Measurements from ENCODE around the gene JAZF1. TPM values are rescaled to one million over a fixed set of nuclear protein-coding genes. Genes with fewer than 3 reads are reported as not detected.

JAZF1 gene
- total and polyA plus RNA-seq, 9 donors, result 10.4 to 36.0 (median 19.9) TPM

- DNase-seq, result no peak
- H3K27ac ChIP-seq, result no peak overlapping the region
- H3K9me3 ChIP-seq, result no peaks in the 10 kb centered on the region
- WGBS, 3 donors, result 87 to 91% (median 91%) methylated on average over 2 of the region's 2 CpGs
- intact Hi-C loops (cut with DNase I), result no loop called here
- H3K36me3 ChIP-seq, result no peaks in the 10 kb centered on the region
- TF ChIP-seq POLR2A (IDR thresholded peaks at IDR 0.05) (no peak), CTCF (IDR thresholded peaks at IDR 0.05) (no peak), EP300 (IDR thresholded peaks at IDR 0.05) (no peak)
- no peaks in the 10 kb centered on the region for H3K27me3 ChIP-seq
- peaks cover 3% of the 10 kb centered on the region for H3K4me1 ChIP-seq (ENCODE audit: insufficient read depth)
- no peak overlapping the region for H3K4me3 ChIP-seq
These were observed 41.8 kb downstream of the JAZF1 start for GRCh38 chr7:28138837-28139236.

- Histone ChIP-seq H3K27ac (no peak overlapping the region), H3K4me1 (ENCODE audit: insufficient read depth) (peaks cover 5% of the 10 kb centered on the region), H3K36me3 (no peaks in the 10 kb centered on the region), H3K4me3 (no peak overlapping the region), H3K9me3 (no peaks in the 10 kb centered on the region), H3K27me3 (no peaks in the 10 kb centered on the region)
- intact Hi-C loops (cut with DNase I), result no loop called here
- TF ChIP-seq EP300 (IDR thresholded peaks at IDR 0.05) (no peak), CTCF (IDR thresholded peaks at IDR 0.05) (no peak), POLR2A (IDR thresholded peaks at IDR 0.05) (no peak)
- DNase-seq, result no peak
- WGBS, 3 donors, result 83 to 97% (median 95%) methylated on average over 7 of the region's 7 CpGs
These were observed 43.1 kb downstream of the JAZF1 start for GRCh38 chr7:28137463-28137862.

- no peaks in the 10 kb centered on the region for H3K36me3 ChIP-seq
- TF ChIP-seq POLR2A (IDR thresholded peaks at IDR 0.05) (no peak), CTCF (IDR thresholded peaks at IDR 0.05) (no peak), EP300 (IDR thresholded peaks at IDR 0.05) (no peak)
- H3K9me3 ChIP-seq, result no peaks in the 10 kb centered on the region
- no peak overlapping the region for H3K4me3 ChIP-seq
- WGBS, 3 donors, result 93 to 96% (median 94%) methylated on average over 8 of the region's 8 CpGs
- no peak overlapping the region for H3K27ac ChIP-seq
- intact Hi-C loops (cut with DNase I), result no loop called here
- H3K27me3 ChIP-seq, result no peaks in the 10 kb centered on the region
- H3K4me1 ChIP-seq (ENCODE audit: insufficient read depth), result peaks cover 5% of the 10 kb centered on the region
- DNase-seq, result no peak
These were observed 43.7 kb downstream of the JAZF1 start for GRCh38 chr7:28136885-28137284.

GRCh38 chr7:28136420-28136819 lies 44.2 kb downstream of the JAZF1 start:
- peaks cover 5% of the 10 kb centered on the region for H3K4me1 ChIP-seq (ENCODE audit: insufficient read depth)
- intact Hi-C loops (cut with DNase I), result no loop called here
- TF ChIP-seq CTCF (IDR thresholded peaks at IDR 0.05) (no peak), EP300 (IDR thresholded peaks at IDR 0.05) (no peak), POLR2A (IDR thresholded peaks at IDR 0.05) (no peak)

More at GRCh38 chr7:28136420-28136819, 44.2 kb downstream of the JAZF1 start:
- Histone ChIP-seq H3K9me3 (no peaks in the 10 kb centered on the region), H3K36me3 (no peaks in the 10 kb centered on the region), H3K4me3 (no peak overlapping the region), H3K27me3 (no peaks in the 10 kb centered on the region), H3K27ac (no peak overlapping the region)
- 61 to 96% (median 81%) methylated on average over 3 of the region's 3 CpGs for WGBS, 3 donors
- DNase-seq, result no peak
